ENCODE results near the gene TPT1. TPM values are rescaled to one million over a fixed set of nuclear protein-coding genes. Genes with fewer than 3 reads are reported as not detected.

The TPT1 gene
- total and polyA plus RNA-seq, 2 donors, result 4,768 to 12,260 TPM

- no peaks in the 10 kb centered on the region for H3K9me3 ChIP-seq (ENCODE audit: control insufficient read depth in 2 of 2, insufficient read depth in 1 of 2, low read length in 1 of 2)
- peaks cover 14 to 24% of the 10 kb centered on the region in 2 donors for H3K4me1 ChIP-seq (ENCODE audit: control insufficient read depth in 2 of 2, insufficient read depth in 2 of 2, low read length in 2 of 2)
- no peaks in the 10 kb centered on the region for H3K27me3 ChIP-seq (ENCODE audit: control insufficient read depth in 2 of 2, insufficient read depth in 1 of 2, low read length in 1 of 2)
- H3K36me3 ChIP-seq (ENCODE audit: control insufficient read depth in 2 of 2, insufficient read depth in 2 of 2, low read length in 1 of 2), result no peaks in the 10 kb centered on the region
- no peak overlapping the region for H3K4me3 ChIP-seq (ENCODE audit: low read length in 2 of 2)
- peak overlapping the region in 1 of 2 donors; percentile 15 for H3K27ac ChIP-seq (ENCODE audit: low read depth in 1 of 2, low read length in 1 of 2)
- DNase-seq (ENCODE audit: low read depth in 6 of 9, low spot score in 9 of 9), result peak in 1 of 9 donors; percentile 32
These were observed 44.7 kb downstream of the TPT1 start for GRCh38 chr13:45296259-45296658.

DNA sequence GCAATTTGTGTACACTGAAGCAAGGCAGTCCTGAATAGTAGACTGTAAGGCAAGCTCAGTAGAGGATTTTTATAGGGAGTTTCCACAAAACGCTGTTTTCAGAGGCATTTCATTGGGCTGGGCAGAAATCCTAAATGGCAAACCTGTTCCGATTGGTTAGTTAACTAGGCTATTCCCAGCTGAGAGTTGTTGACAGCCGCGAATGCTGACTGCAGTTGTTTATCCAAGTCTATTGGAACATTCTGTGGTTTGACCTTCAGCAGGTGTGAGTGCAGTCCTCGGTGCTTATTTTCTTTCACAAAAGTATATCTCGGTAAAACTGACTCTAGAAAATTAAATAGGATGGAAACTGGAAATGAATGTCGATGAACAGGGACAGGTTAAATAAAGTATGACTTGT lies 45.4 kb downstream of the TPT1 start:
- Histone ChIP-seq H3K4me1 (ENCODE audit: control insufficient read depth in 2 of 2, insufficient read depth in 2 of 2, low read length in 2 of 2) (peaks cover 14 to 24% of the 10 kb centered on the region in 2 donors), H3K4me3 (ENCODE audit: low read length in 2 of 2) (no peak overlapping the region), H3K9me3 (ENCODE audit: control insufficient read depth in 2 of 2, insufficient read depth in 1 of 2, low read length in 1 of 2) (no peaks in the 10 kb centered on the region), H3K36me3 (ENCODE audit: control insufficient read depth in 2 of 2, insufficient read depth in 2 of 2, low read length in 1 of 2) (no peaks in the 10 kb centered on the region), H3K27me3 (ENCODE audit: control insufficient read depth in 2 of 2, insufficient read depth in 1 of 2, low read length in 1 of 2) (no peaks in the 10 kb centered on the region), H3K27ac (ENCODE audit: low read depth in 1 of 2, low read length in 1 of 2) (peak overlapping the region in 1 of 2 donors; percentile 31)
- no peak for DNase-seq (ENCODE audit: low read depth in 6 of 9, low spot score in 9 of 9)
- WGBS, result 74% methylated on average over 7 of the region's 7 CpGs

GRCh38 chr13:45292176-45292575 lies 48.8 kb downstream of the TPT1 start:
- no peak for DNase-seq (ENCODE audit: low read depth in 6 of 9, low spot score in 9 of 9)
- H3K4me3 ChIP-seq (ENCODE audit: low read length in 2 of 2), result no peak overlapping the region
- WGBS, result 98% methylated on average over 1 of the region's 1 CpG
- peaks cover 4 to 8% of the 10 kb centered on the region in 2 donors for H3K36me3 ChIP-seq (ENCODE audit: control insufficient read depth in 2 of 2, insufficient read depth in 2 of 2, low read length in 1 of 2)
- no peak overlapping the region for H3K27ac ChIP-seq (ENCODE audit: low read depth in 1 of 2, low read length in 1 of 2)
- peaks cover 4 to 12% of the 10 kb centered on the region in 2 donors for H3K4me1 ChIP-seq (ENCODE audit: control insufficient read depth in 2 of 2, insufficient read depth in 2 of 2, low read length in 2 of 2)
- H3K27me3 ChIP-seq (ENCODE audit: control insufficient read depth in 2 of 2, insufficient read depth in 1 of 2, low read length in 1 of 2), result no peaks in the 10 kb centered on the region
- H3K9me3 ChIP-seq (ENCODE audit: control insufficient read depth in 2 of 2, insufficient read depth in 1 of 2, low read length in 1 of 2), result no peaks in the 10 kb centered on the region

GRCh38 chr13:45289936-45290563 lies 50.9 kb downstream of the TPT1 start:
- H3K9me3 ChIP-seq (ENCODE audit: control insufficient read depth in 2 of 2, insufficient read depth in 1 of 2, low read length in 1 of 2), result no peaks in the 10 kb centered on the region
- WGBS, result 98% methylated on average over 3 of the region's 3 CpGs
- no peak for DNase-seq (ENCODE audit: low read depth in 6 of 9, low spot score in 9 of 9)

More at GRCh38 chr13:45289936-45290563, 50.9 kb downstream of the TPT1 start:
- Histone ChIP-seq H3K4me3 (ENCODE audit: low read length in 2 of 2) (no peak overlapping the region), H3K27me3 (ENCODE audit: control insufficient read depth in 2 of 2, insufficient read depth in 1 of 2, low read length in 1 of 2) (no peaks in the 10 kb centered on the region), H3K36me3 (ENCODE audit: control insufficient read depth in 2 of 2, insufficient read depth in 2 of 2, low read length in 1 of 2) (peaks cover 4 to 15% of the 10 kb centered on the region in 2 donors), H3K4me1 (ENCODE audit: control insufficient read depth in 2 of 2, insufficient read depth in 2 of 2, low read length in 2 of 2) (no peaks in the 10 kb centered on the region), H3K27ac (ENCODE audit: low read depth in 1 of 2, low read length in 1 of 2) (no peak overlapping the region)

Other genes with a start within 250 kb of the TPT1 start
- gene GTF2F2, start 220.7 kb downstream of the TPT1 start, total RNA-seq, result 34.0 TPM
- gene GTF2F2, start 220.7 kb downstream of the TPT1 start, polyA plus RNA-seq, result 31.0 TPM
- gene KCTD4, start 140.1 kb downstream of the TPT1 start, total RNA-seq, result not detected
- not detected for gene KCTD4, start 140.1 kb downstream of the TPT1 start, polyA plus RNA-seq
- 2.9 TPM for gene SLC25A30, start 77.2 kb upstream of the TPT1 start, total RNA-seq
- gene SLC25A30, start 77.2 kb upstream of the TPT1 start, polyA plus RNA-seq, result 5.9 TPM
- 24.1 TPM for gene COG3, start 123.8 kb upstream of the TPT1 start, total RNA-seq
- gene COG3, start 123.8 kb upstream of the TPT1 start, polyA plus RNA-seq, result 29.6 TPM